HepG2 (cell line): ENCODE measurements around the gene ESPN.

Source experiments
- KLF16 ChIP-seq, 2 experiments: sonication (generic) in 1 of 2; formaldehyde crosslinking in 1 of 2; IDR thresholded peaks; 2 replicates each; pipeline versions ENCODE4 v1.6.1 to v1.8.0; 2016 to 2023; ENCODE audit warnings: missing genetic modification reagents in 2 of 2, missing compliant biosample characterization in 1 of 2
- SMAD1 ChIP-seq: sonication (generic); formaldehyde crosslinking; IDR thresholded peaks from 2 replicates; pipeline ENCODE4 v1.4.0; 2020; ENCODE audit warnings: missing genetic modification reagents, low read depth, mild to moderate bottlenecking, borderline replicate concordance

- TF ChIP-seq KLF16 (CRISPR knock-in tag; IDR thresholded peaks at IDR 0.05), result no peak
- TF ChIP-seq SMAD1 (CRISPR knock-in tag), result no peak
Observed at GRCh38 chr1:6450005-6450450, 25.5 kb downstream of the ESPN start.
